Measurements from ENCODE around the gene TALDO1. TPM values are rescaled to one million over a fixed set of nuclear protein-coding genes. Genes with fewer than 3 reads are reported as not detected.

TALDO1 gene
- total RNA-seq, 6 donors from 2014 or later: 163 to 313 (median 217) TPM

GRCh38 chr11:724049-724777 lies 23.1 kb upstream of the TALDO1 start:
- TF ChIP-seq POLR2AphosphoS5 (IDR thresholded peaks at IDR 0.05): no peak
- no peak for TF ChIP-seq POLR2A (IDR thresholded peaks at IDR 0.05)
- no peak for TF ChIP-seq EP300 (IDR thresholded peaks at IDR 0.05)
- TF ChIP-seq, protein P1, sequence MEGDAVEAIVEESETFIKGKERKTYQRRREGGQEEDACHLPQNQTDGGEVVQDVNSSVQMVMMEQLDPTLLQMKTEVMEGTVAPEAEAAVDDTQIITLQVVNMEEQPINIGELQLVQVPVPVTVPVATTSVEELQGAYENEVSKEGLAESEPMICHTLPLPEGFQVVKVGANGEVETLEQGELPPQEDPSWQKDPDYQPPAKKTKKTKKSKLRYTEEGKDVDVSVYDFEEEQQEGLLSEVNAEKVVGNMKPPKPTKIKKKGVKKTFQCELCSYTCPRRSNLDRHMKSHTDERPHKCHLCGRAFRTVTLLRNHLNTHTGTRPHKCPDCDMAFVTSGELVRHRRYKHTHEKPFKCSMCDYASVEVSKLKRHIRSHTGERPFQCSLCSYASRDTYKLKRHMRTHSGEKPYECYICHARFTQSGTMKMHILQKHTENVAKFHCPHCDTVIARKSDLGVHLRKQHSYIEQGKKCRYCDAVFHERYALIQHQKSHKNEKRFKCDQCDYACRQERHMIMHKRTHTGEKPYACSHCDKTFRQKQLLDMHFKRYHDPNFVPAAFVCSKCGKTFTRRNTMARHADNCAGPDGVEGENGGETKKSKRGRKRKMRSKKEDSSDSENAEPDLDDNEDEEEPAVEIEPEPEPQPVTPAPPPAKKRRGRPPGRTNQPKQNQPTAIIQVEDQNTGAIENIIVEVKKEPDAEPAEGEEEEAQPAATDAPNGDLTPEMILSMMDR (IDR thresholded peaks at IDR 0.05): no peak
- DNase-seq (peak in 1 of 2 donors; percentile 84), ATAC-seq (ENCODE audit: low FRiP score in 2 of 2) (no peak)
- 61 to 80% methylated on average over 2 to 18 of the region's 19 CpGs for WGBS, 2 donors
- Histone ChIP-seq H3K27ac (no peak overlapping the region), H3K4me1 (peaks cover 36 to 66% (median 42%) of the 10 kb centered on the region in 4 donors), H3K36me3 (peaks cover 0 to 14% (median 1%) of the 10 kb centered on the region in 4 donors), H3K4me3 (no peak overlapping the region), H3K9me3 (no peaks in the 10 kb centered on the region), H3K27me3 (peaks cover 0 to 56% (median 16%) of the 10 kb centered on the region in 4 donors)

DNA sequence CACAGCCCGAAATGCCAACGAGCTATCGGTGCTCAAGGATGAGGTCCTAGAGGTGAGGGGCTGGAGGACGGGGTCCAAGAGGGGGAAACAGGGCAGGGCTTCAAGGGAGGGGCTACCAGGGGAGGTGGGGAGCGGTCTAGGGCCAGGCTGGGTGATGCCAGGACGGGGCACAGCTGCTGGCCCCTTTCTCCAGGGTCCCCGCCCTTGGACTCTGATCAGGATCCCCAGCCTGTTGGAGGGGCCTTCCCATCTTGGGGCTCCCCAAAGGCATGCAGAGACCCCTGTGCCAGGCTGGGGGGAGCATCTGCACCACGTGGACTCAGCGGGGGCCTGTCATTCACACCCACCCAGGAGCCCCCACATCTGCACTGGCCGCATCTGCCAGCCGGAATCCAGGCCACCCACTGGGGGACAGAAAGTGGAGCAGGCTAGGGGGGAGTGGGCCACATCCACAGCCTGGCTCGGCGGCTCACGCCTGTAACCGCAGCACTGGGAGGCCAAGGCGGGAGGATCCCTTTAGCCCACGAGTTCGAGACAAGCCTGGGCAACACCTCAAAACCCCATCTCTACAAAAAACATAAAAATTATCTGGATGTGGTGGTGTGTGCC lies 22.4 kb upstream of the TALDO1 start:
- ATAC-seq (ENCODE audit: low FRiP score in 2 of 2) (no peak), DNase-seq (peak in 1 of 2 donors; percentile 58)
- TF ChIP-seq POLR2A (IDR thresholded peaks at IDR 0.05) (no peak), POLR2AphosphoS5 (IDR thresholded peaks at IDR 0.05) (no peak), EP300 (IDR thresholded peaks at IDR 0.05) (no peak)
- TF ChIP-seq, protein P1 (IDR thresholded peaks at IDR 0.05): no peak
- Histone ChIP-seq H3K4me3 (no peak overlapping the region), H3K36me3 (peaks cover 0 to 12% (median 1%) of the 10 kb centered on the region in 4 donors), H3K27ac (no peak overlapping the region), H3K4me1 (peaks cover 36 to 73% (median 42%) of the 10 kb centered on the region in 4 donors), H3K27me3 (peaks cover 0 to 51% (median 16%) of the 10 kb centered on the region in 4 donors), H3K9me3 (no peaks in the 10 kb centered on the region)
- 68 to 80% methylated on average over 12 to 18 of the region's 18 CpGs for WGBS, 2 donors

GRCh38 chr11:725624-726202 lies 21.6 kb upstream of the TALDO1 start:
- peaks cover 0 to 42% (median 16%) of the 10 kb centered on the region in 4 donors for H3K27me3 ChIP-seq
- TF ChIP-seq POLR2AphosphoS5 (IDR thresholded peaks at IDR 0.05) (no peak), EP300 (IDR thresholded peaks at IDR 0.05) (no peak), POLR2A (IDR thresholded peaks at IDR 0.05) (no peak)
- TF ChIP-seq, protein P1 (IDR thresholded peaks at IDR 0.05): no peak
- peaks cover 34 to 68% (median 40%) of the 10 kb centered on the region in 4 donors for H3K4me1 ChIP-seq
- peak in 1 of 2 donors; percentile 86 for DNase-seq
- H3K9me3 ChIP-seq: no peaks in the 10 kb centered on the region
- peak overlapping the region in 3 of 4 donors; percentile 16 to 42 (median 37) for H3K4me3 ChIP-seq
- ATAC-seq (ENCODE audit: low FRiP score in 2 of 2): no peak
- WGBS, 2 donors: 43 to 44% methylated on average over 7 to 18 of the region's 53 CpGs
- H3K27ac ChIP-seq: peak overlapping the region in 1 of 4 donors; percentile 2
- H3K36me3 ChIP-seq: peaks cover 0 to 4% (median 1%) of the 10 kb centered on the region in 4 donors

- DNase-seq: peak; percentile 57 to 92
- H3K27ac ChIP-seq: peak overlapping the region in 1 of 4 donors; percentile 2
Observed at GRCh38 chr11:726278-727220, 20.7 kb upstream of the TALDO1 start.

More at GRCh38 chr11:726278-727220, 20.7 kb upstream of the TALDO1 start:
- 37 to 50% methylated on average over 4 to 49 of the region's 61 CpGs for WGBS, 2 donors
- Histone ChIP-seq H3K9me3 (no peaks in the 10 kb centered on the region), H3K36me3 (peaks cover 0 to 4% (median 1%) of the 10 kb centered on the region in 4 donors), H3K4me3 (peak overlapping the region in 3 of 4 donors; percentile 16 to 42 (median 37)), H3K4me1 (peaks cover 26 to 60% (median 33%) of the 10 kb centered on the region in 4 donors), H3K27me3 (peaks cover 0 to 34% (median 12%) of the 10 kb centered on the region in 4 donors)
- TF ChIP-seq POLR2A (IDR thresholded peaks at IDR 0.05): no peak
- TF ChIP-seq, protein P1 (IDR thresholded peaks at IDR 0.05): no peak
- TF ChIP-seq POLR2AphosphoS5 (IDR thresholded peaks at IDR 0.05): no peak
- no peak for TF ChIP-seq EP300 (IDR thresholded peaks at IDR 0.05)
- ATAC-seq (ENCODE audit: low FRiP score in 2 of 2): no peak
